HepG2 (cell line): ENCODE data around the gene SMC1B. TPM values are rescaled to one million over a fixed set of nuclear protein-coding genes. Genes with fewer than 3 reads are reported as not detected.
A peak's percentile ranks its signal among the peaks of the same experiment; 100 is the strongest.

ENCODE experiments used
- AKAP8 ChIP-seq: sonication (generic); formaldehyde crosslinking; IDR thresholded peaks from 2 replicates; pipeline ENCODE4 v1.5.1; 2020; ENCODE audit warnings: mild to moderate bottlenecking, missing genetic modification reagents
- RERE ChIP-seq: IDR thresholded peaks from 2 replicates; pipeline ENCODE4 v1.6.1; 2016; ENCODE audit warnings: low read depth, missing genetic modification reagents, missing compliant biosample characterization
- ZBTB40 ChIP-seq, 2 experiments: fragments of 450-650 bp in 1 of 2; sonication (generic) in 1 of 2; formaldehyde crosslinking in 1 of 2; IDR thresholded peaks; 2 replicates each; pipeline versions ENCODE4 v1.6.1 to v1.8.0; 2016 to 2022; ENCODE audit warnings: antibody characterized with exemption in 1 of 2, mild to moderate bottlenecking in 1 of 2, missing genetic modification reagents in 1 of 2
- ZFP91 ChIP-seq: sonication (generic); formaldehyde crosslinking; IDR thresholded peaks from 2 replicates; pipeline ENCODE4 v1.9.0; 2022; ENCODE audit warnings: missing genetic modification reagents, mild to moderate bottlenecking, borderline replicate concordance
- ZKSCAN8 ChIP-seq: IDR thresholded peaks from 2 replicates; pipeline ENCODE4 v1.6.1; 2016; ENCODE audit warnings: borderline replicate concordance, missing genetic modification reagents, missing compliant biosample characterization
- ZNF10 ChIP-seq: sonication (generic); formaldehyde crosslinking; IDR thresholded peaks from 2 replicates; pipeline ENCODE4 v1.4.0; 2020; ENCODE audit warnings: mild to moderate bottlenecking, low read depth, missing genetic modification reagents, borderline replicate concordance
- ZNF276 ChIP-seq: sonication (generic); formaldehyde crosslinking; IDR thresholded peaks from 2 replicates; pipeline ENCODE4 v1.4.0; 2020; ENCODE audit warnings: mild to moderate bottlenecking, low read depth, missing genetic modification reagents
- ZNF441 ChIP-seq: sonication (generic); formaldehyde crosslinking; IDR thresholded peaks from 2 replicates; pipeline ENCODE4 v1.7.0; 2021; ENCODE audit warnings: missing genetic modification reagents, borderline replicate concordance
- polyA plus RNA-seq, 8 experiments: library from polyadenylated mRNA; depleted of rRNA in 3 of 8; stranded (reverse) in 7 of 8; unstranded in 1 of 8; fragments of >200 nt; fragmentation: Illumina TruSeq in 4 of 8; extraction: Trizol in 4 of 8; gene quantifications; 2 replicates each; pipeline versions ENCODE4 v1.2.1 to v1.2.3, GENCODE V29; 2011 to 2016; ENCODE audit warnings: low read depth in 4 of 8, missing spikeins in 1 of 8, mixed read lengths in 1 of 8; ENCODE audit not compliant: insufficient read depth in 1 of 8
- total RNA-seq, 5 experiments: library from RNA; depleted of rRNA; stranded (reverse); fragments of >200 nt; fragmentation: Illumina TruSeq; extraction: Trizol; gene quantifications; 2 replicates each; pipeline ENCODE4 v1.2.3, GENCODE V29; 2016; ENCODE audit warnings: low read depth in 1 of 5

Gene SMC1B
- total and polyA plus RNA-seq, 2 of the 13 experiments (the other 11 are each of a cell fraction or from before 2014, with no cell fraction given): not detected

- TF ChIP-seq ZNF10 (CRISPR knock-in tag) (no peak), ZNF276 (CRISPR knock-in tag) (no peak), AKAP8 (0 out of 2 replicates have a peak, but pooled peaks have one; percentile 36), ZNF441 (CRISPR knock-in tag) (no peak), ZKSCAN8 (no peak), ZFP91 (CRISPR knock-in tag) (peak; percentile 79), RERE (CRISPR knock-in tag) (no peak), ZBTB40 (IDR thresholded peaks at IDR 0.05) (no peak), ZBTB40 (CRISPR knock-in tag; IDR thresholded peaks at IDR 0.05) (no peak; the same call in 1 of the 2 replicates)
Observed at GRCh38 chr22:45309422-45310227, 103.8 kb downstream of the SMC1B start, which contains the start of gene FAM118A (continued).
